SK-N-DZ (cell line): Measurements from ENCODE around the gene RGS21.

Experiments used
- DNase-seq: peaks from one replicate; pipeline ENCODE4 v3.0.0-alpha.2; 2015; ENCODE audit warnings: low spot score

RGS21 gene

GRCh38 chr1:192378878-192379277 is 62.1 kb downstream of the RGS21 start:
- DNase-seq: no peak

GRCh38 chr1:192379554-192379953 is 62.8 kb downstream of the RGS21 start:
- no peak for DNase-seq

GRCh38 chr1:192382758-192383157 is 66.0 kb downstream of the RGS21 start:
- no peak for DNase-seq

GRCh38 chr1:192386051-192386650 is 69.4 kb downstream of the RGS21 start:
- DNase-seq: no peak

- DNase-seq: no peak
Measured at GRCh38 chr1:192395211-192395610, 78.4 kb downstream of the RGS21 start.

GRCh38 chr1:192395895-192396294 is 79.1 kb downstream of the RGS21 start:
- DNase-seq: no peak

- no peak for DNase-seq
Measured at GRCh38 chr1:192399161-192399560, 82.4 kb downstream of the RGS21 start.

GRCh38 chr1:192401825-192402224 is 85.0 kb downstream of the RGS21 start:
- no peak for DNase-seq

GRCh38 chr1:192402571-192402970 is 85.8 kb downstream of the RGS21 start:
- DNase-seq: no peak

GRCh38 chr1:192407206-192407605 is 90.4 kb downstream of the RGS21 start:
- DNase-seq: peak; percentile 2
